WI38 (cell line): ENCODE results near the gene IL1A.

Experiments used
- H3K4me3 ChIP-seq: 2 replicates; pipeline ENCODE4 v1.5.1; 2011; ENCODE audit warnings: low read depth, mild to moderate bottlenecking, control low read depth, low read length
- CTCF ChIP-seq: IDR thresholded peaks from 2 replicates; pipeline ENCODE4 v1.5.1; 2012; ENCODE audit warnings: low read depth, mild to moderate bottlenecking, control low read depth, low read length

IL1A gene

GRCh38 chr2:112791019-112791418 is 6.7 kb upstream of the IL1A start:
- no peak overlapping the region for H3K4me3 ChIP-seq
- TF ChIP-seq CTCF, result no peak

GRCh38 chr2:112790305-112790704 is 6.0 kb upstream of the IL1A start:
- TF ChIP-seq CTCF, result no peak
- no peak overlapping the region for H3K4me3 ChIP-seq

- no peak overlapping the region for H3K4me3 ChIP-seq
- no peak for TF ChIP-seq CTCF
Measured at GRCh38 chr2:112789186-112789585, 4.9 kb upstream of the IL1A start.

- no peak for TF ChIP-seq CTCF
- H3K4me3 ChIP-seq, result no peak overlapping the region
Measured at GRCh38 chr2:112788653-112789052, 4.4 kb upstream of the IL1A start.

GRCh38 chr2:112787729-112788393 is 3.6 kb upstream of the IL1A start:
- no peak for TF ChIP-seq CTCF
- H3K4me3 ChIP-seq, result no peak overlapping the region

- no peak for TF ChIP-seq CTCF
- H3K4me3 ChIP-seq, result no peak overlapping the region
Measured at GRCh38 chr2:112787294-112787693, 3.0 kb upstream of the IL1A start.

- H3K4me3 ChIP-seq, result no peak overlapping the region
- TF ChIP-seq CTCF, result no peak
Measured at GRCh38 chr2:112783187-112783714, 1.0 kb downstream of the IL1A start.
